ENCODE results near the gene SNAPC3.

DNA sequence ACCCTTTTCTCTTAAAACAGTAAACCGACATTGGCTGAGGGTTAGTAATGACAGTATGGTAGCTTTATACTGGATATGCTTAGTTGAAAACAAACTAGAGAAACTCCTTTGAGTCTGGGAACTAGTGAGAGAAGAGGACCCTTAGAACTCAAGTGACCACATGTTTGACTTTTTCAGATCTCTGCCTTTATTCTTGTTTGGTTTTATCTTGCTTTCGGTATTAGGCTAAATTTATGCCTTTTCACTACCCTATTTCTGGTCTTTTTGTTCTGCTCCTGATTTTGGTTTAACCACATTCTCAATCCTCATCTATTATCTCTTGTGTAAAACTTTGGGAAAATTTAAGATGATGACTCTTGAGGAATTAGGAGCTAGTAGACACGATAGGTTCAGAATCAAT is 11.0 kb downstream of the SNAPC3 start:
- TF ChIP-seq, protein P1, sequence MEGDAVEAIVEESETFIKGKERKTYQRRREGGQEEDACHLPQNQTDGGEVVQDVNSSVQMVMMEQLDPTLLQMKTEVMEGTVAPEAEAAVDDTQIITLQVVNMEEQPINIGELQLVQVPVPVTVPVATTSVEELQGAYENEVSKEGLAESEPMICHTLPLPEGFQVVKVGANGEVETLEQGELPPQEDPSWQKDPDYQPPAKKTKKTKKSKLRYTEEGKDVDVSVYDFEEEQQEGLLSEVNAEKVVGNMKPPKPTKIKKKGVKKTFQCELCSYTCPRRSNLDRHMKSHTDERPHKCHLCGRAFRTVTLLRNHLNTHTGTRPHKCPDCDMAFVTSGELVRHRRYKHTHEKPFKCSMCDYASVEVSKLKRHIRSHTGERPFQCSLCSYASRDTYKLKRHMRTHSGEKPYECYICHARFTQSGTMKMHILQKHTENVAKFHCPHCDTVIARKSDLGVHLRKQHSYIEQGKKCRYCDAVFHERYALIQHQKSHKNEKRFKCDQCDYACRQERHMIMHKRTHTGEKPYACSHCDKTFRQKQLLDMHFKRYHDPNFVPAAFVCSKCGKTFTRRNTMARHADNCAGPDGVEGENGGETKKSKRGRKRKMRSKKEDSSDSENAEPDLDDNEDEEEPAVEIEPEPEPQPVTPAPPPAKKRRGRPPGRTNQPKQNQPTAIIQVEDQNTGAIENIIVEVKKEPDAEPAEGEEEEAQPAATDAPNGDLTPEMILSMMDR (IDR thresholded peaks at IDR 0.05; ENCODE audit: extremely low read depth in 1 of 2, insufficient read depth in 1 of 2, low read depth in 1 of 2, low read length in 2 of 2): no peak
- TF ChIP-seq POLR2AphosphoS5 (IDR thresholded peaks at IDR 0.05; ENCODE audit: insufficient read depth, low read depth, low read length): no peak
- TF ChIP-seq GATA2 (IDR thresholded peaks at IDR 0.05; ENCODE audit: insufficient read depth, insufficient read length, low read depth, low read length): no peak
- TF ChIP-seq POLR2A (IDR thresholded peaks at IDR 0.05; ENCODE audit: low read depth, low read length): no peak
- TF ChIP-seq, protein P2, sequence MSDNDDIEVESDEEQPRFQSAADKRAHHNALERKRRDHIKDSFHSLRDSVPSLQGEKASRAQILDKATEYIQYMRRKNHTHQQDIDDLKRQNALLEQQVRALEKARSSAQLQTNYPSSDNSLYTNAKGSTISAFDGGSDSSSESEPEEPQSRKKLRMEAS (IDR thresholded peaks at IDR 0.05; ENCODE audit: insufficient read depth, insufficient read length): no peak
- TF ChIP-seq MYC (IDR thresholded peaks at IDR 0.05; ENCODE audit: low read depth, low read length): no peak
- TF ChIP-seq FOS (IDR thresholded peaks at IDR 0.05; ENCODE audit: borderline replicate concordance, insufficient read depth, low read length): no peak
